IgD-negative memory B cell (primary cell): ENCODE data around the gene TIMP2. TPM values are rescaled to one million over a fixed set of nuclear protein-coding genes. Genes with fewer than 3 reads are reported as not detected.
"Not testable (repeated sequence)": the region's sequence is repeated elsewhere in the genome, so short reads cannot be mapped to it uniquely, and the experiment has no call there.

Experiments
- H3K27ac Mint-ChIP-seq, 3 donors: one replicate each; pipeline ENCODE4 v1.8.0; 2020 to 2022; ENCODE audit warnings: mild to moderate bottlenecking in 3 of 3, mixed read lengths in 3 of 3, moderate library complexity in 1 of 3
- H3K27me3 Mint-ChIP-seq: one replicate; pipeline ENCODE4 v1.8.0; 2021; ENCODE audit warnings: mixed read lengths
- H3K36me3 Mint-ChIP-seq: one replicate; pipeline ENCODE4 v1.8.0; 2020; ENCODE audit warnings: mild to moderate bottlenecking, mixed read lengths
- H3K4me1 Mint-ChIP-seq, 3 donors: one replicate each; pipeline ENCODE4 v1.8.0; 2020 to 2022; ENCODE audit warnings: mixed read lengths in 3 of 3, mild to moderate bottlenecking in 1 of 3
- H3K4me3 Mint-ChIP-seq, 4 donors: one replicate each; pipeline ENCODE4 v1.8.0; 2020 to 2022; ENCODE audit warnings: mild to moderate bottlenecking in 4 of 4, mixed read lengths in 4 of 4, moderate library complexity in 3 of 4
- H3K9me3 Mint-ChIP-seq, 3 donors: one replicate each; pipeline ENCODE4 v1.8.0; 2020 to 2021; ENCODE audit warnings: mixed read lengths in 3 of 3, mild to moderate bottlenecking in 1 of 3
- polyA plus RNA-seq: library from polyadenylated mRNA; unstranded; fragments of 300-500 nt; fragmentation: Illumina TruSeq; gene quantifications from one replicate; pipeline ENCODE4 v1.2.3, GENCODE V29; 2021

Gene TIMP2
- polyA plus RNA-seq, 1 donor from 2014 or later = 0.34 TPM

DNA sequence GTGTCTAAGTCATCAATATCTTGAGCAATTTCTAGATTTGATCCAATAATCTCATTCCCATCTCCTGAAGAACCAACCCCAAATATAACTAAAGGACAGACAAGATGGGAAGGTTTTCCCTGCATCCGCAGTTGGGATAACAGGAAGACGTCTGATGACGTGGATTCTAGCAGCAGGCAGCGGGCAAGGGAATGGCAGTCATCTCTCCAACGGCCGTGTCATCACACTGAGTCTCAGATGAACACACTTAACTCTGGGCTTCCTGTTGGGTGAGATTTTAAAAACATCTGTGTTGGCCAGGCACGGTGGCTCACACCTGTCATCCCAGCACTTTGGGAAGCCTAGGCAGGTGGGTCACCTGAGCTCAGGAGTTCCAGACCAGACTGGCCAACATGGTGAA lies 20.9 kb upstream of the TIMP2 start:
- Mint-ChIP-seq H3K9me3 (peaks cover 3 to 9% (median 4%) of the 10 kb centered on the region in 3 donors), H3K36me3 (peaks cover 2% of the 10 kb centered on the region), H3K4me3 (no peak overlapping the region), H3K4me1 (peaks cover 0 to 7% (median 3%) of the 10 kb centered on the region in 3 donors), H3K27ac (no peak overlapping the region), H3K27me3 (peaks cover 15% of the 10 kb centered on the region)

DNA sequence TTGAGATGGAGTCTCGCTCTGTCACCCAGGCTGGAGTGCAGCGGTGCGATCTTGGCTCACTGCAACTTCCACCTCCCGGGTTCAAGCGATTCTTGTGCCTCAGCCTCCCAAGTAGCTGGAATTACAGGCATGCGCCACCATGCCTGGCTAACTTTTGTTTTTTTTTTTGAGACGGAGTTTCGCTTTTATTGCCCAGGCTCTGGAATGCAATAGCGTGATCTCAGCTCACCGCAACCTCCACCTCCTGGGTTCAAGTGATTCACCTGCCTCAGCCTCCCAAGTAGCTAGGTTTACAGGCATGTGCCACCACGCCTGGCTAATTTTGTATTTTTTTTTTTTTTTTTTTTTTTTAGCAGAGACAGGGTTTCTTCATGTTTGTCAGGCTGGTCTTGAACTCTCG lies 20.3 kb upstream of the TIMP2 start:
- not testable (repeated sequence) for H3K4me3 Mint-ChIP-seq, H3K4me1 Mint-ChIP-seq
- peaks cover 15% of the 10 kb centered on the region for H3K27me3 Mint-ChIP-seq

DNA sequence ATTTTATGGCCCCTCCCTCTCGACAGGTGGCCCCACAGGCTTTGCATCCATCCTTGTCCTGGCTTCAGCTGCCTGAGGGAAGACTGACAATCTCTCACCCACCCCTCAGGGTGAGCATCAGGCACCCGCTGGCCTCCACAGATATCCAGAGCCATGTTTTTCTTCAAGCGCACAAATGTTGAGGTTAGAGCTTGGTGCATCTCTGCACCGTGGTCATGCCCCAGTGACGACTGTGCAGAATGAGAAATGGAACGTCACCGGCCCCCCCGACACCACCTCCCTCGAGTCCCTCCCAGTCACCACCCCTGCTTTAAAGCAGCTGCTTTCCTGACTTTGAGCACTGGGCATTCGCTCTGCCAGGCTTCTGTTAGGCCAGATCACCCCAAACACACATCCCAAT lies 19.8 kb upstream of the TIMP2 start:
- peaks cover 0 to 7% (median 3%) of the 10 kb centered on the region in 3 donors for H3K4me1 Mint-ChIP-seq
- H3K27ac Mint-ChIP-seq = peak overlapping the region in 1 of 3 donors; percentile 85
- peak overlapping the region in 1 of 4 donors; percentile 33 for H3K4me3 Mint-ChIP-seq
- H3K27me3 Mint-ChIP-seq = peaks cover 15% of the 10 kb centered on the region
- H3K9me3 Mint-ChIP-seq = peaks cover 0 to 3% (median 0%) of the 10 kb centered on the region in 3 donors
- peaks cover 2% of the 10 kb centered on the region for H3K36me3 Mint-ChIP-seq

More for the DNA sequence above, 20.3 kb upstream of the TIMP2 start:
- H3K9me3 Mint-ChIP-seq, H3K27ac Mint-ChIP-seq, H3K36me3 Mint-ChIP-seq: not testable (repeated sequence)

DNA sequence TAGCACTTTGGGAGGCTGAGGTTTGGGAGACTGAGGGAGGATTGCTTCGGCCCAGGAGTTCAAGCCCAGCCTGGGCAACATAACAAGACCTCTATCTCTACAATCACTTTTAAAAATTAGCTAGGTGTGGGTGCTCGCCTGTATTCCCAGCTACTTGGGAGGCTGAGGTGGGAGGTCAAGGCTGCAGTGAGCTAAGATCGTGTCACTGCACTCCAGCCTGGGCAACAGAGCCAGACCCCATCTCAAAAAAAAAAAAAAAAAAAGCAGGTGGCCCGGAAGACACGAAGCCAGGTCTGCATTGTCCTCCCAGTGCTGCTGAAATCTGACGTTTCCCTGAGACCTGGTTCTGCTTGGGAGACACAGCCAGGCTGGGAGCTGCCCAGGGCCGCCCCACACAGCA lies 18.8 kb upstream of the TIMP2 start:
- H3K27me3 Mint-ChIP-seq = peaks cover 17% of the 10 kb centered on the region
- H3K4me3 Mint-ChIP-seq = no peak overlapping the region
- H3K4me1 Mint-ChIP-seq = peaks cover 0 to 7% (median 3%) of the 10 kb centered on the region in 3 donors
- peaks cover 0 to 3% (median 0%) of the 10 kb centered on the region in 3 donors for H3K9me3 Mint-ChIP-seq
- no peak overlapping the region for H3K27ac Mint-ChIP-seq
- H3K36me3 Mint-ChIP-seq = peaks cover 2% of the 10 kb centered on the region

DNA sequence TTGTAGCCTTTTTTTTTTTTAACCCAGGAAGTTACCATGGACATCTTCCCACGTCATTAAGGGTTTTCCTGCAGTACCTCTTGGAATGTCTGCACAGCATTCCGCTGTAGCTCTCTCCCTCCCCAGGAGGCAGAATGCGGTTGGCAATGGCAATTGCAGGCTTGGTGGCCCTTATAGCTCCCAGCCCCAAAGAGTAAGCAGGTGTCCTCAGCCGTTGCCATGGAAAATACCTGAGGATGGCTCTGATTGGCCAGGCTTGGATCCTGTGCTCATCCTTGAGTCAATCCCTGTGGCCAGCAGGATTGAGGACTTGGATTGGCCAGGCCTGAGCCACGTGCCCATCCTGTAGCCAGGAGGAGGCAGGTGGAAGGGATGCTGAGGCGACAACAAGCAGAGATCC lies 15.5 kb upstream of the TIMP2 start:
- H3K9me3 Mint-ChIP-seq = no peaks in the 10 kb centered on the region
- H3K27ac Mint-ChIP-seq = no peak overlapping the region
- H3K4me1 Mint-ChIP-seq = peaks cover 0 to 1% (median 0%) of the 10 kb centered on the region in 3 donors
- H3K27me3 Mint-ChIP-seq = peaks cover 19% of the 10 kb centered on the region
- H3K36me3 Mint-ChIP-seq = no peaks in the 10 kb centered on the region
- no peak overlapping the region for H3K4me3 Mint-ChIP-seq

DNA sequence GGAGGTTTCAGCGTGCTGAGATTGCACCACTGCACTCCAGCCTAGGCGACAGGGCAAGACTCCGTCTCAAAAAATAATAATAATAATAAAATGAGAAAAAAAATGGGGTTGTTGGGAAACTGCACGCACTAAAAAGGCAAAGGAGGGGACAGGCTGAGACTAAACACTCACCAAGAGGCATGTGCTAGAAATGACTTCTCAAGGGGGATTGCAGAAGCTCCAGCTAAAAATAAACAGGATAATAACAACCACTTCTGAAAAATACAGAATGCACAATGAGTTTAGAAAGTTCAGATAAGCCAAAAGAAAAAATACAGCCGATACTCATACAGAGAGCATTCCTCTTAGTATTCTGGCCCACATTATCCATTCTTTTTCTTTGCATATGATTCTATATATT lies 15.1 kb upstream of the TIMP2 start:
- H3K9me3 Mint-ChIP-seq = no peaks in the 10 kb centered on the region
- H3K36me3 Mint-ChIP-seq = no peaks in the 10 kb centered on the region
- no peak overlapping the region for H3K27ac Mint-ChIP-seq
- peaks cover 0 to 1% (median 0%) of the 10 kb centered on the region in 3 donors for H3K4me1 Mint-ChIP-seq
- peaks cover 21% of the 10 kb centered on the region for H3K27me3 Mint-ChIP-seq
- no peak overlapping the region for H3K4me3 Mint-ChIP-seq

DNA sequence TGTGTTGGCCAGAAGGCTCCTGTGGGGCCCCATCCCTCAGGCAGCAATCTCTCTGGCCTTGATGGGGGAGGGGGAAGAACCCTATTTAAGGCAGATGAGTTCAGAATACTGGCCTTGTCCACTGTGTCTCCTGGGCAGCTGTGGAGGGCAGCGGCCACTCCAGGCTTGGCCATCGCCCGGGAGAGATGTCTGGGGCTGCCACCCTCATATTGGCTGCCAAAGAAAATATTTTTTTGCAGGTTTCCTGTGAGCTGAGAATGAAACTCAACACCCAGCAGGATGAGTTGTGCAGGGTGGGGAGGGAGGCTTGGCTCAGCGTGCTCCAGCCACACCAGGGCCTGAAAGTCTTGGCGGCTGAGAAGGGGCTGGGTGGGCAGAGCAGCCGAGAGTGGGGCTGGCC lies 14.4 kb upstream of the TIMP2 start:
- Mint-ChIP-seq H3K27ac (no peak overlapping the region), H3K4me1 (no peaks in the 10 kb centered on the region)

DNA sequence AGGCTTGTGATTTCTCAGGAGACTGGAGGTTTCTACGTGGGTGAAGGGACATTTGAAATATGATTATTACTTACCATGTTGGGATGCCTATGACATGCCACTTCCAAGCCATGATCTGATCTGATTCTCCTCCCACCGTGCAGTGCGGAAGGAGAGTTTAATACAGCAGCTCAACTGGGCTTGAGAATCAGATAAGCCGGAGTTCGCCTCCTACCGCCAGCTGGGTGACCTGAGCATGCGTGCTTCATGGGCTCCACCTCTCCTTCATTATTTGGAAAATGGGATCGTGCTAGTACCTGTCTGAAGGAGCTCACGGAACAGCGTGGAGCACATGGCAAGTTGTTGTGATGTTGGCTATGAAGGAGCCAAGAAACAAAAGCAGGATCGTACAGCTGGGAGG lies 12.4 kb upstream of the TIMP2 start:
- no peak overlapping the region for H3K4me3 Mint-ChIP-seq
- peaks cover 0 to 8% (median 5%) of the 10 kb centered on the region in 3 donors for H3K4me1 Mint-ChIP-seq
- H3K9me3 Mint-ChIP-seq = no peaks in the 10 kb centered on the region
- H3K27me3 Mint-ChIP-seq = peaks cover 11% of the 10 kb centered on the region
- no peak overlapping the region for H3K27ac Mint-ChIP-seq
- no peaks in the 10 kb centered on the region for H3K36me3 Mint-ChIP-seq

More for the DNA sequence above, 14.4 kb upstream of the TIMP2 start:
- Mint-ChIP-seq H3K36me3 (no peaks in the 10 kb centered on the region), H3K27me3 (peaks cover 19% of the 10 kb centered on the region), H3K9me3 (no peaks in the 10 kb centered on the region), H3K4me3 (no peak overlapping the region)

DNA sequence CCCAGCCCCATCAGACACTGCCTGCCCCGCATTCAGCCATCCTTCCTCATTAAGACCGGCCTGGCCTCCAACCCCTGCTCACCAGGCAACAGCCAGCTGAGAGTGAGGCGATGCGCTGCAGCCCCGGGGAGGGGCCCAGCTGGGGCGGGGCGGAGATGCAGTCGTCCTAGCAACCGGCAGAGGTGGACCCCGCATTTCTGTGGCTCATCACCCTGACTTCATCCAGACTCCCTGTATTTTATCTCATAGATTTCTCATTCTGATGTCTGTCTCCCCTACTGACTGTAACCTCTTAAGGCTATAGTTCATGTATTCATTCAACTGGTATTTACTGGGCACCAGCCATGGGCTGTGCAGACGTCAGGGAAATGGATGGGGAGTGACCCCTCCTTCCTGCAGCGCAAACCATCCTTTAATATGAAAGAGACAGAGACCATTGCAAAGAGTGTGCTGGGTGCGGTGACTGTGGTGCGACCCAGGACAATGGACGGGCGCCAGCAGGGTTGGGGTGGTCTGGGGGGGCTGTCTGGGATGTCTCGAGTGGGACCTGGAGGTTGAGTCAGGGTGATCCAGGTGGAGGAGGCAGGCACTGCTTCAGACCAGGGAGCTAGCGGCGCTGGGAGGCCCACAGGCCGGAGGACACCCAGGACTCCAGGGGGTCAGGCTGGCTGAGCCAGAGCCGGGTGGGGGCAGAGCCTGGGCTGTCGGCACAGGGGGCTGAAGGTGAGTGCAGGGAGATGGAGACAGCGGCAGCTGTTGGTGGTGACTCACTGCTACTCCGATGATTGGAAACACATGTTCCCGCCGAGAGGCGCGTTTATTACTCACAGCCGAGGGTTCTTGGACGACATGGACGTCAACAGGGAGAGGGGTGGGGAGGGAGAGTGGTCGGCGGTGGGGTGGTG lies 10.5 kb upstream of the TIMP2 start:
- no peaks in the 10 kb centered on the region for H3K36me3 Mint-ChIP-seq
- H3K4me3 Mint-ChIP-seq = no peak overlapping the region
- H3K27ac Mint-ChIP-seq = no peak overlapping the region
- H3K27me3 Mint-ChIP-seq = peaks cover 10% of the 10 kb centered on the region
- H3K4me1 Mint-ChIP-seq = peaks cover 0 to 8% (median 5%) of the 10 kb centered on the region in 3 donors
- H3K9me3 Mint-ChIP-seq = no peaks in the 10 kb centered on the region

DNA sequence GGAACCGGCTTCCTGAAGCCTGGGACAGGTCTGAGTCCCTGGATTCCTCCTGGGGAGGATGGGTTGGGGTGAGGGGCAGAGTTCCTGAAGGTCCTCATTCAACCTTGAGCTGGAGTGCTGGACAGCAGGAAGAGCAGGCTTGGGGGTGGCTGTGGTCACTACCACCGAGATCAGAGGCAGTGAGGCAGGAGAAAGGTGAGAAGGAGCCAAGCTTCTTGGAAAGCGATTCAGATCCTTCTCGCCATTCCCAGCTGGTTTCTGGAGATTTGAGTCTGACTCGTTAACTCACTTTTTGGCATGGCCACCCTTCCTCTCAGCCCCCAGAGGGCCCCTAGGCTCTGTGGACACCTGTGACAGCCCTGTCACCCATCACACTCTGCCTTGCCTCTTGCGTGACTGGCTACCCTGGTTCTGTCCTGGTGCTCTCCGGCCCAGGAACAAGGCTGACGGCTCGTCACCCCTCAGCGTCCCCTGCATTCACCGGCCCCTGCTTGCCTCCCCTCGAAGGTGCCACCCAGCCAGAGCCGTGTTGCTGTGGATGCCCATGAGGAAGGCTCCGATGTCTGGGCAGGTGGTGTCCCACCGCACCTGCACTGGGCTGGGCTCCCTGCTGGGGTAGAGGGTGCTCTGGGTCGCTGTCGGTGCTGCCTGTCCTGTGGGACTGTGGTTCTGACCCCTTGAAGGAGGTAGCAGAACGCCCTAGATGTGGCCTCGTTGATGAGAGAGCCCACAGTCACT lies 9.7 kb upstream of the TIMP2 start:
- Mint-ChIP-seq H3K9me3 (no peaks in the 10 kb centered on the region), H3K4me3 (peak overlapping the region in 1 of 4 donors; percentile 84), H3K36me3 (no peaks in the 10 kb centered on the region)

DNA sequence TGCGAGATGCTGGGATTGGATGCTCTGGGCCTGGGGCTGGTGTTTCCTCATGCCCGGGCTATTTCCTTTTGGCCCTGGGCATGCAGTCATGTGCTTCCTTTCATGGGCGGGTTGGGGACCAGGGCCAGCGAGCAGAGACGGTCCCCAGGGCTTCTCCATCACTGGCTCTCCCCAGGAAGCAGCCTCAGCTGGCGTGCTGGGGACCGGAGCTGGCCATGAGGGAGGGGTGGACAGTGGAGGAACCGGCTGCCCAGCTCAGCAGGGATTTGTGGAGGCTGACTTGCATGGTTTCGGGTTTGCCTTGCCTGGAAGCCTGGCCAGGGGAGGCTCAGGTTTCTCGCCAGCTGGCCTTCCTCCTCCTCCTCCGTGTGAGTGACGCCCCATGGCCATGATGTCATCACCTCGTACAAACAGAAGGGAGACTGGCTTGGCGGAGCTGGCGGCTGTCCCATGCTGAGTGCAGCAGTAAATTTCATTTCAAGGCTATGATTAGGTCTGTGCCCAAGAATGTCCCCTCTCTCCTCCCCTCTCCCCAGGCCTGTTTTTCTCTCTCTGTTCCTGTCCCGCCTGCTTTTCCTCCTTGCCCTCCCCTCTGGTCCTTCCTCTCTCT lies 8.9 kb upstream of the TIMP2 start:
- peaks cover 8% of the 10 kb centered on the region for H3K27me3 Mint-ChIP-seq
- peak overlapping the region in 1 of 4 donors; percentile 84 for H3K4me3 Mint-ChIP-seq
- no peaks in the 10 kb centered on the region for H3K9me3 Mint-ChIP-seq
- H3K4me1 Mint-ChIP-seq = peaks cover 0 to 9% (median 5%) of the 10 kb centered on the region in 3 donors
- H3K36me3 Mint-ChIP-seq = no peaks in the 10 kb centered on the region
- no peak overlapping the region for H3K27ac Mint-ChIP-seq

More for the DNA sequence above, 9.7 kb upstream of the TIMP2 start:
- Mint-ChIP-seq H3K27ac (no peak overlapping the region), H3K4me1 (peaks cover 0 to 8% (median 5%) of the 10 kb centered on the region in 3 donors), H3K27me3 (peaks cover 10% of the 10 kb centered on the region)

DNA sequence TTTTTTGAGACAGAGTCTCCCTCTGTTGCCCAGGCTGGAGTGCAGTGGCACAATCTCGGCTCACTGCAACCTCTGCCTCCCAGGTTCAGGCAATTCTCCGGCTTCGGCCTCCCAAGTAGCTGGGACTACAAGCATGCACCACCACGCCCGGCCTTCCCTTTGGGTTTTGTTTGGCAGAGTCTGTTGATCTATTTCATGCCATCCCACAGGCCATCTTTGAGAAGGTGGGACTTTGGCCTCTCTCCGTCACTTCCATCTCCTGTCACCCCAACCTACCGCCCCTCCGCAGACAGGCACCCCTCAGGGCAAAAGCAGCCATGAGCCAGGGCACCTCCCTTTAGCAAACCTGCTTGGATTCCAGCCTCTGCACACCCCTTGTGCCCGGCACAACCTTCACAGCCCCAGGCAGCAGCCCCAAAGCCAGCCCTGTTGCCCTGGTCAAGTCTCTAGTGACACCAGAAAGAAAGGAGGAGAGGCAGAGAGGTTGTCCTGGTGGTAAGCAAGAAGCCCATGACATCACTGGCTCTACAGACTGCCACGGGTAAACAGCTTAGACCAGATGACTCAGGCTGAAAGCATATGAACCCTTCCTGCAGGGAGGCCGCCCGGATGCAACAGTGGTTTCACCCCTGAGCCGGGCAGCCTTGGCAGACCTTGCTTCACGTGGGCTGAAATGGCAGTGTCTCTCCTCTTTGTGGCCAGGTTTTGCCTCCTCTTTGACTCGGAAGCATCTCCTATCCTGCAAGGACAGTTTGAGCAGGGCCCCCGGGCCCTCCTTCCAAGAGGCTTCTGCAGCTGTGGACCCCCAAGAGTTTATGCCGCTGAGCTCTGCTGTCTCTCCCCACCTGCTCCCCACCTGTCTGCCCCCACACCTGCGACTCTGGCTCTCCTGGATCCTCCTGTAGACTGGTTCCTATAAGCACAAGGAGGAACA lies 8.1 kb upstream of the TIMP2 start:
- Mint-ChIP-seq H3K9me3 (no peaks in the 10 kb centered on the region), H3K27me3 (peaks cover 9% of the 10 kb centered on the region), H3K4me1 (peaks cover 0 to 10% (median 5%) of the 10 kb centered on the region in 3 donors), H3K4me3 (peak overlapping the region in 2 of 4 donors; percentile 28 to 74), H3K36me3 (no peaks in the 10 kb centered on the region), H3K27ac (peak overlapping the region in 2 of 3 donors; percentile 46 to 69)

DNA sequence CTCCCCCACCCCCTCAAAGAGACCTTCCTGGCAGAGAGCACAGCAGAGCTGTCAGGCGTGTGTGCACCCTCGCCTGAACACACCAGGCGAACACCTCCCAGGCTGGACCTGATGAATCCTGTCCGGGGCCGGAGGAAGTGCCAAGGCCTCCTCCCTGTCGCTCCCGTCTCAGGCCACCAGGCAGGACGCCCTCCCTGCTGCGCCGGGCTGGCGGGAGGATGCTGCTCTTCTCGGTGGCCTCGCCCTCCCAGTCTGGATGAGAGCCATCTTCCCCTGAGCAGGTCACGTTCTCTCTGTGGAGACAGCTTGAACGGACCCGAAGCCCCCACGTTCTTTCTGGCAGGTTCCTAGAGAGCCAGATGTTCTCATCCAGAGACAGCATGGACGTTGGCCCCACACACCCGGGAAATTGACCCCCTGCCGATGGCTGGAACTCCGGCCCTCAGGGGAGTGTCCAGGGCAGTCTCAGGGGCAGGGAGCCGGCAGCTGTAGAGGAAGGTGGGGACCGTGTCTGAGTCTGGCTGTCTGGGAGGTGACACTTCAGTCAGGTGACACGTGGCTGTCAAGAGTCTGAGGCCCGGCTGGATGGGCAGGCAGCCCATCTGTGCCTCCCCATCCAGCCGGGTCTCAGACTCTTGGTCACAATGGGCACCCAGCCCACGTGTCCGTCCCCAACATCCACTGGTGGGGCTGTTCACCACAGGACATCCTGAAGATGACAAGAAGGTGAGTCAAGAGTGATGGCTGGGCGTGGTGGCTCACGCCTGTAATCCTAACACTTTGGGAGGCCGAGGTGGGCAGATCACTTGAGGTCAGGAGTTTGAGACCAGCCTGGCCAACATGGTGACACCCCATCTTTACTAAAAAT lies 5.0 kb upstream of the TIMP2 start:
- no peaks in the 10 kb centered on the region for H3K9me3 Mint-ChIP-seq
- no peak overlapping the region for H3K4me3 Mint-ChIP-seq
- peaks cover 0 to 10% (median 5%) of the 10 kb centered on the region in 3 donors for H3K4me1 Mint-ChIP-seq
- no peaks in the 10 kb centered on the region for H3K36me3 Mint-ChIP-seq
- H3K27me3 Mint-ChIP-seq = peaks cover 10% of the 10 kb centered on the region
- no peak overlapping the region for H3K27ac Mint-ChIP-seq
